GM21723 (cell line): Measurements from ENCODE around the gene EOLA1.
"Not testable (repeated sequence)": the region's sequence is repeated elsewhere in the genome, so short reads cannot be mapped to it uniquely, and the experiment has no call there.

Source experiments
- ATAC-seq: cut with Tn5 transposase; IDR thresholded peaks from one replicate; pipeline ENCODE4 v1.9.1; 2021; ENCODE audit warnings: mild to moderate bottlenecking, moderate library complexity; ENCODE audit not compliant: unreplicated experiment

The EOLA1 gene

GRCh38 chrX:149595214-149595613 is 54.4 kb downstream of the EOLA1 start, which contains the start of gene HSFX2:
Gene HSFX2 (minus strand): TSS chrX:149595314. CDS start chrX:149594700, 614 bp downstream.
- not testable (repeated sequence) for ATAC-seq

- not testable (repeated sequence) for ATAC-seq
Observed at GRCh38 chrX:149595943-149596342, 55.1 kb downstream of the EOLA1 start.
